GM18498 (cell line): ENCODE data around the gene NADK.
"Not testable (repeated sequence)": the region's sequence is repeated elsewhere in the genome, so short reads cannot be mapped to it uniquely, and the experiment has no call there.

ENCODE experiments used
- ATAC-seq: cut with Tn5 transposase; IDR thresholded peaks from one replicate; pipeline ENCODE4 v1.9.1; 2021; ENCODE audit warnings: mild to moderate bottlenecking, moderate library complexity; ENCODE audit not compliant: unreplicated experiment

The NADK gene

GRCh38 chr1:1749941-1750340 is 28.3 kb downstream of the NADK start:
- ATAC-seq, result not testable (repeated sequence)

DNA sequence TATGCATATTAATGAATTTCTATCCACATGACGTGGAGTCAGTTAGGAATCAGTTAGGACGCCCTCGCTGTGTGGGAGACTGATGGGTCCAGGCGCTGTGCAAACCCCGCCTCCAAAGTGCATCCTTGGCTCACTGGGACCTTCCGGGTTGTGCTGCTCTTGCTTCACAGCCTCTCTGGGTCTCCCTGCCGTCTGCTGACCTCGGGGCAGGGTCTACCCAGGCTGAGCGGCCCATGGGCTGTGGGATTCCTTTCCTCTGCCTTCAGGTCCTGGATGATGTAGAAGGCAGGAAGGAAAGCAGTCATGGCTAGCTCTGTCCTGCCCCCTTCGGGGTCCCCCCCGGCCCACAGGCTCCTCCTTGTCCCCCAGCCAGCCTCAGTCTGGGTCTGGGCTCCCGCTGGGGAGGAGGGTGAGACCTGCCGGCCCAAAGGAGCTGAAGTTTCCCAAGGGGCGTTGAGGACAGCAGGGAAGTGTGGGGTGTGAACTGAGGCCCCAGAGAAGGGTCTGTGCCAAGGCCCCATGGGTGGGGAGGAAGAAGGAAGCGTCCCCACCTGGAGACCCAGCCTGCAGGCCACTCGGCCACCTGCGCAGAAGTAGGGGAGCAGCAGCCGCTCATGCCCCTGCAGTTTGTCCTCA is 29.5 kb downstream of the NADK start:
- no peak for ATAC-seq

GRCh38 chr1:1746566-1746909 is 31.7 kb downstream of the NADK start:
- ATAC-seq, result peak; percentile 86

- peak; percentile 66 for ATAC-seq
These were observed 32.4 kb downstream of the NADK start for GRCh38 chr1:1745651-1746565.

DNA sequence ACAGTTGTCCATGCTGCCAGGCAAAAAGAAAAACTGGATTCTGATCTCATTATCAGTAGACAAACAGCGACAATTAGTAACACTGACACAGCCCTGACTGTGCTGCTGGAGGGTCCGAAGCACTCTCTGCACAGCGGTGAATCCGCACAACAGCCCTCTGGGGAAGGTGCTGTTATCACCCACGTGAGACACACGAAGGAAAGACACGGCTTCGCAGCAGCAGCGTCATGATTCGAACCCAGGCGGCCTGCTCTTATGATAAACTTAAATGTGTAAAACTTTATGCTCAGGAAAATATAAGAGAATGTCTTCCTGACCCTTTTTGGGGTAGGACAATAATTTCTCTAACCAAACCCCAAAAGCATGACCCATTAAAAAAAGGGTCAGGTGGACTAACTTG is 35.7 kb downstream of the NADK start:
- ATAC-seq, result not testable (repeated sequence)

DNA sequence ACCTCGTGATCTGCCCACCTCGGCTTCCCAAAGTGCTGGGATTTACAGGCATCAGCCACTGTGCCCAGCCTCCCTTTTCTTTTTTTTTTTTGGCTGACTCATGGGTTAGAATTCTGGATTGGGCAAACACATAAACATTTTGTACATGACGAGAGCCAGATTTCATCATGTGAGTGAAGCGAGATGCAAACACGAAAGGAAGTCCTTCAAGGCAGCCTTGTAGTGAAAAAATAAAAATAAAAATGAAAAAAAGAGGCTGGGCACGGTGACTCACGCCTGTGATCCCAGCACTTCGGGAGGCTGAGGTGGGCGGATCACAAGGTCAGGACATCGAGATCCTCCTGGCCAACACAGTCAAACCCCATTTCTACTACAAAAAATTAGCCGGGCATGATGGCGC is 37.3 kb downstream of the NADK start:
- not testable (repeated sequence) for ATAC-seq

DNA sequence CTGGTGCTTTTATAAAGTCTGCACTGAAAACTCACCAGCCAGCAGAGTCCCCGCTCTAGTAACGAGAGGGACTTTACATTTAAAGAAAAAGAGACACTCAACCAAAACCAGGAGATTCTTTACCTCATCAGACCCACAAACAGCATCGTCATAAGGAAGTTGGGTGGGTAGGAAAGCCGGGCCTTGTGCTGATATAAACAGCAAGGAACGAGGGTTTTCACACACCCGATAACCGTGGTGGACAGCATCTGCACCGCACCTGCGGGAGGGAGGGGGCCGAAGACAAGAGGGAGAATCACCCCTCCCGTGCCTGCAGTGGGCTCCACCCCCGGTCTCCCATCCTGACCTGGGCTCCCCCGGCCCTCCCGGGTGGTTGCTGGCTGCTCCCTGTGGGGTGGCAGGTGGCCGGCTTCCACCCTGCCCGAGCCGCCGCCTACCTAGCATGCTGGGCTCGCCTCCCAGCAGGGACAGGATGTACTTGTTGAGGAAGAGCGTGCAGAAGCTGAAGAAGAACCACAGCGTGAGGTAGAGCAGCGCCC is 39.4 kb downstream of the NADK start:
- not testable (repeated sequence) for ATAC-seq

GRCh38 chr1:1737675-1738590 is 40.3 kb downstream of the NADK start:
- ATAC-seq, result not testable (repeated sequence)

GRCh38 chr1:1732381-1732780 is 45.9 kb downstream of the NADK start:
- ATAC-seq, result no peak

GRCh38 chr1:1730870-1731269 is 47.4 kb downstream of the NADK start:
- ATAC-seq, result no peak

- ATAC-seq, result not testable (repeated sequence)
These were observed 48.0 kb downstream of the NADK start for GRCh38 chr1:1730230-1730629.

- not testable (repeated sequence) for ATAC-seq
These were observed 49.0 kb downstream of the NADK start for GRCh38 chr1:1729116-1729816.

- not testable (repeated sequence) for ATAC-seq
These were observed 49.8 kb downstream of the NADK start for GRCh38 chr1:1728308-1729005.

DNA sequence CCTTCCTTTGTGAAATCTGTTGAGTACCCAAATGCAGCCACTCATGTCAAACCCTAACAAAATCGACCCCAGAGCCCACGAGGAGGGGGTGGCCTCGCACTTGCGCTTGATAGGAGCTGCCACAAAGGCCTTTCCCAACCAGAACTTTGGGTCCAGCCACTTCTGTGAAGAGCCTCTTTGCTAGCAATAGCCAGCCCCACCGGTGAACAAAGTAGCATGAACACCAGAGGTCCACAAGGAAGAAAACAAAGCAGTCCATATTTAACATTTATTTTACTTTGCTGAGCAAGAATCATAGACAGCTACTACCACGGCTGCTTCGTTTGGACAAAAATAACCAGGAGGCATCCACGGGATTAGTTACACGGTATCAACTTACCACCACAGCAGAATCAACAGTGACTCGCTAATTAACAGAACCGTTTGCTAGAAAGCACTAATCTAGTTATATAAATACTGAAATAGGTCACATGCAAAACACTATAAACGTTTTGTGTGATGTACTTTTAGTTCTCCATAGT is 51.1 kb downstream of the NADK start:
- not testable (repeated sequence) for ATAC-seq

GRCh38 chr1:1726088-1726487 is 52.2 kb downstream of the NADK start:
- ATAC-seq, result not testable (repeated sequence)

GRCh38 chr1:1724035-1724864 is 54.0 kb downstream of the NADK start, which contains the start of gene CDK11A:
TSS of gene CDK11A (minus strand) at chr1:1724357. CDS start at chr1:1722818, 1,539 bp downstream.
- peak; percentile 89 for ATAC-seq

GRCh38 chr1:1721201-1721600 is 57.1 kb downstream of the NADK start:
- ATAC-seq, result no peak

- ATAC-seq, result not testable (repeated sequence)
These were observed 63.0 kb downstream of the NADK start for GRCh38 chr1:1715109-1715883.
